HFFc6 (cell line): ENCODE data around the gene KIRREL3. TPM values are rescaled to one million over a fixed set of nuclear protein-coding genes. Genes with fewer than 3 reads are reported as not detected.

ENCODE experiments used
- DNase-seq: peaks from one replicate; pipeline ENCODE4 v3.0.0-alpha.2; 2018
- H3K27ac Mint-ChIP-seq: 2 replicates; pipeline ENCODE4 v1.8.0; 2020; ENCODE audit warnings: mild to moderate bottlenecking, mixed read lengths
- H3K27me3 Mint-ChIP-seq: 2 replicates; pipeline ENCODE4 v1.8.0; 2021; ENCODE audit warnings: mild to moderate bottlenecking, moderate library complexity, mixed read lengths; ENCODE audit not compliant: insufficient read depth
- H3K36me3 Mint-ChIP-seq: 2 replicates; pipeline ENCODE4 v1.8.0; 2021; ENCODE audit warnings: low read depth, mixed read lengths
- H3K4me1 Mint-ChIP-seq: 2 replicates; pipeline ENCODE4 v1.8.0; 2020; ENCODE audit warnings: low read depth, mixed read lengths
- H3K4me3 Mint-ChIP-seq: 2 replicates; pipeline ENCODE4 v1.8.0; 2020; ENCODE audit warnings: mild to moderate bottlenecking, moderate library complexity, mixed read lengths
- H3K9me3 Mint-ChIP-seq: 2 replicates; pipeline ENCODE4 v1.8.0; 2020; ENCODE audit warnings: mild to moderate bottlenecking, mixed read lengths
- CTCF ChIP-seq: fragments of 200-600 bp; sonication (generic); IDR thresholded peaks from 2 replicates; pipeline ENCODE4 v1.5.0; 2021; ENCODE audit warnings: antibody characterized with exemption, mild to moderate bottlenecking
- total RNA-seq, 6 experiments: library from RNA; stranded (reverse); fragmentation: NEBNext Ultra II Directional; extraction: Animal tissue kit (Norgen Biotek cat#: 25700); gene quantifications; 2 replicates in 1 of 6; 3 replicates in 5 of 6; pipeline ENCODE4 v1.2.3, GENCODE V29; 2021

The KIRREL3 gene
- total RNA-seq, 6 experiments from 2014 or later: 22.2 to 38.2 (median 33.2) TPM

GRCh38 chr11:126578426-126578825 lies 422.1 kb downstream of the KIRREL3 start:
- Mint-ChIP-seq H3K4me1 (peaks cover 12% of the 10 kb centered on the region), H3K36me3 (no peaks in the 10 kb centered on the region), H3K27me3 (peaks cover 6% of the 10 kb centered on the region), H3K27ac (no peak overlapping the region), H3K9me3 (no peaks in the 10 kb centered on the region), H3K4me3 (no peak overlapping the region)
- DNase-seq: no peak
- no peak for TF ChIP-seq CTCF

- H3K4me1 Mint-ChIP-seq: peaks cover 12% of the 10 kb centered on the region
- no peak overlapping the region for H3K4me3 Mint-ChIP-seq
- H3K27ac Mint-ChIP-seq: no peak overlapping the region
- no peaks in the 10 kb centered on the region for H3K36me3 Mint-ChIP-seq
- H3K9me3 Mint-ChIP-seq: no peaks in the 10 kb centered on the region
- no peak for TF ChIP-seq CTCF
- H3K27me3 Mint-ChIP-seq: peaks cover 6% of the 10 kb centered on the region
- DNase-seq: no peak
Measured at GRCh38 chr11:126578021-126578420, 422.5 kb downstream of the KIRREL3 start.

DNA sequence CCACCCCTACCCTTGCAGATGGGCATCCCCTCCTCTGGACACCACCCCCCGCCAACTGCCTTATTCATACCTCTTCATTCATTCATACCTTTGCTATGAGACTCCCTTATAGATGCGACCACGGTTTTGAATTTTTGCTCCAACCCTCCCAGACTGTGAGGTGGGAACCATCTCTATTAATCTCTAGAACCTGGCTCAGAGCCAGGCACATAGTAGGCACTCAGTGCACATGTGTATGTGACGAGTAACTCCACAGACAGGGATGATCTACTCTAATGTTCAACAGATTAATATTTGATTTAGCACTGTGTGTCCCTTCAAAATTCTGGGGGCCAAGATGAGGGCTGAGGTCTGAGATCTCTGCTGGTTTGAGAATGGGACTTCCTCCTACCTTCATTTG lies 424.7 kb downstream of the KIRREL3 start:
- no peak for DNase-seq
- H3K4me3 Mint-ChIP-seq: no peak overlapping the region
- H3K4me1 Mint-ChIP-seq: peaks cover 12% of the 10 kb centered on the region
- H3K36me3 Mint-ChIP-seq: no peaks in the 10 kb centered on the region
- no peak overlapping the region for H3K27ac Mint-ChIP-seq
- H3K27me3 Mint-ChIP-seq: peaks cover 6% of the 10 kb centered on the region
- no peak for TF ChIP-seq CTCF
- H3K9me3 Mint-ChIP-seq: no peaks in the 10 kb centered on the region

GRCh38 chr11:126573325-126573978 lies 427.1 kb downstream of the KIRREL3 start:
- no peak for DNase-seq
- Mint-ChIP-seq H3K4me3 (no peak overlapping the region), H3K4me1 (peaks cover 16% of the 10 kb centered on the region), H3K27ac (no peak overlapping the region), H3K36me3 (no peaks in the 10 kb centered on the region), H3K9me3 (no peaks in the 10 kb centered on the region), H3K27me3 (peaks cover 5% of the 10 kb centered on the region)
- TF ChIP-seq CTCF: peak; percentile 55

DNA sequence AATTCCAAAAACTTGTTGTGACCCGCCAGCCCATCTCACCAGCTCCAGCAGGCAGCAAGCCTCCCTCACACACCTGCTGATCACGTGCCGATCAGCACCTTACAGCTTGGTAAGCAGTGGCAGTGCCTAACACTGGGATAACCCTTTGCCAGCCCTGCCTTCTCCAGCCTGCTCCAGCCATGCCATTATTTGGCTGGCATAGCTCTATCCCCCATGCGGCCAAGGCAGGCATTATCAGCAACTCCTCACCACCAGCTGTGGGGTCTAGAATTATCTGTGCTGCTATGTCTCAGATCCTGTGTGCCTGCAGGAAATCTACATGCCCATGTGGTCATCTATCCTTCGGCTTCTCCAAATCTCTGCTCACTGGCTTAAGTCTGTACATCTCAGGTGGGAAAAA lies 430.1 kb downstream of the KIRREL3 start:
- H3K27ac Mint-ChIP-seq: no peak overlapping the region
- H3K36me3 Mint-ChIP-seq: no peaks in the 10 kb centered on the region; the same call in 1 of the 2 replicates
- H3K27me3 Mint-ChIP-seq: peaks cover 6% of the 10 kb centered on the region
- no peak overlapping the region for H3K4me3 Mint-ChIP-seq
- peaks cover 8% of the 10 kb centered on the region for H3K4me1 Mint-ChIP-seq
- H3K9me3 Mint-ChIP-seq: no peaks in the 10 kb centered on the region
- no peak for DNase-seq
- no peak for TF ChIP-seq CTCF
